ENCODE results near the gene SERGEF. TPM values are rescaled to one million over a fixed set of nuclear protein-coding genes. Genes with fewer than 3 reads are reported as not detected.

The SERGEF gene
- total and polyA plus RNA-seq, 10 of the 15 experiments (the other 5 are each of a cell fraction or from before 2014, with no cell fraction given), result 14.6 to 27.8 (median 22.4) TPM

GRCh38 chr11:17828311-17828751 is 184.5 kb downstream of the SERGEF start (continued):
- TF ChIP-seq, protein P1, sequence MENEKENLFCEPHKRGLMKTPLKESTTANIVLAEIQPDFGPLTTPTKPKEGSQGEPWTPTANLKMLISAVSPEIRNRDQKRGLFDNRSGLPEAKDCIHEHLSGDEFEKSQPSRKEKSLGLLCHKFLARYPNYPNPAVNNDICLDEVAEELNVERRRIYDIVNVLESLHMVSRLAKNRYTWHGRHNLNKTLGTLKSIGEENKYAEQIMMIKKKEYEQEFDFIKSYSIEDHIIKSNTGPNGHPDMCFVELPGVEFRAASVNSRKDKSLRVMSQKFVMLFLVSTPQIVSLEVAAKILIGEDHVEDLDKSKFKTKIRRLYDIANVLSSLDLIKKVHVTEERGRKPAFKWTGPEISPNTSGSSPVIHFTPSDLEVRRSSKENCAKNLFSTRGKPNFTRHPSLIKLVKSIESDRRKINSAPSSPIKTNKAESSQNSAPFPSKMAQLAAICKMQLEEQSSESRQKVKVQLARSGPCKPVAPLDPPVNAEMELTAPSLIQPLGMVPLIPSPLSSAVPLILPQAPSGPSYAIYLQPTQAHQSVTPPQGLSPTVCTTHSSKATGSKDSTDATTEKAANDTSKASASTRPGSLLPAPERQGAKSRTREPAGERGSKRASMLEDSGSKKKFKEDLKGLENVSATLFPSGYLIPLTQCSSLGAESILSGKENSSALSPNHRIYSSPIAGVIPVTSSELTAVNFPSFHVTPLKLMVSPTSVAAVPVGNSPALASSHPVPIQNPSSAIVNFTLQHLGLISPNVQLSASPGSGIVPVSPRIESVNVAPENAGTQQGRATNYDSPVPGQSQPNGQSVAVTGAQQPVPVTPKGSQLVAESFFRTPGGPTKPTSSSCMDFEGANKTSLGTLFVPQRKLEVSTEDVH (IDR thresholded peaks at IDR 0.05; ENCODE audit: low read depth, partially characterized antibody), result no peak
- TF ChIP-seq CTCF (IDR thresholded peaks at IDR 0.05 in 2 of 3, conservative IDR thresholded peaks at IDR 0.05 in 1 of 3; ENCODE audit: control insufficient read depth in 2 of 3, extremely low read depth in 1 of 3, insufficient read depth in 1 of 3, low read depth in 3 of 3, low read length in 3 of 3), result no peak
- no peak for TF ChIP-seq FOS (IDR thresholded peaks at IDR 0.05; ENCODE audit: borderline replicate concordance, extremely low read depth, insufficient read length)
- TF ChIP-seq ZNF24 (IDR thresholded peaks at IDR 0.05), result no peak
- TF ChIP-seq MYC (IDR thresholded peaks at IDR 0.05; ENCODE audit: insufficient read depth, insufficient read length, insufficient replicate concordance, low read length, severe bottlenecking), result no peak
- no peak for TF ChIP-seq POLR2AphosphoS5 (IDR thresholded peaks at IDR 0.05; ENCODE audit: low read length)
- TF ChIP-seq E2F4 (IDR thresholded peaks at IDR 0.05; ENCODE audit: low read depth, low read length), result no peak
- no peak for TF ChIP-seq SREBF2 (IDR thresholded peaks at IDR 0.05; ENCODE audit: low read length)
- no peak for TF ChIP-seq TCF7 (IDR thresholded peaks at IDR 0.05; ENCODE audit: borderline replicate concordance)
- no peak for TF ChIP-seq ZSCAN29 (IDR thresholded peaks at IDR 0.05)
- no peak for TF ChIP-seq PML (IDR thresholded peaks at IDR 0.05; ENCODE audit: low read length)
- TF ChIP-seq SP1 (IDR thresholded peaks at IDR 0.05; ENCODE audit: low read depth, low read length), result no peak
- TF ChIP-seq PAX8 (IDR thresholded peaks at IDR 0.05), result no peak
